Stimulated activated CD8-positive, alpha-beta memory T cell treated with anti-CD3 and anti-CD28 coated beads, Interleukin-2, amount 100 ng/mL, for 48 hours (primary cell): ENCODE measurements around the gene CWC15.
"Not testable (repeated sequence)": the region's sequence is repeated elsewhere in the genome, so short reads cannot be mapped to it uniquely, and the experiment has no call there.

Source experiments
- DNase-seq, 2 donors: peaks; one replicate each; pipeline ENCODE4 v3.0.0-alpha.2; 2020; ENCODE audit warnings: low read depth in 2 of 2

The CWC15 gene

GRCh38 chr11:94954753-94955152 lies 18.6 kb downstream of the CWC15 start:
- no peak for DNase-seq

- DNase-seq = no peak
These were observed 25.2 kb downstream of the CWC15 start for GRCh38 chr11:94948070-94948617.

- no peak for DNase-seq
These were observed 26.5 kb downstream of the CWC15 start for GRCh38 chr11:94946812-94947211.

GRCh38 chr11:94941131-94941530 lies 32.2 kb downstream of the CWC15 start:
- no peak for DNase-seq

- no peak for DNase-seq
These were observed 34.0 kb downstream of the CWC15 start for GRCh38 chr11:94939346-94939745.

- no peak for DNase-seq
These were observed 35.0 kb downstream of the CWC15 start for GRCh38 chr11:94938095-94939055.

- DNase-seq = no peak
These were observed 38.5 kb downstream of the CWC15 start for GRCh38 chr11:94934846-94935245.

GRCh38 chr11:94934362-94934761 lies 39.0 kb downstream of the CWC15 start:
- DNase-seq = no peak

- no peak for DNase-seq
These were observed 39.9 kb downstream of the CWC15 start for GRCh38 chr11:94933223-94934130.

GRCh38 chr11:94932503-94932902 lies 40.9 kb downstream of the CWC15 start:
- no peak for DNase-seq

GRCh38 chr11:94932072-94932471 lies 41.3 kb downstream of the CWC15 start:
- DNase-seq = not testable (repeated sequence)

GRCh38 chr11:94928117-94928990 lies 45.0 kb downstream of the CWC15 start:
- DNase-seq = no peak

GRCh38 chr11:94926698-94927237 lies 46.6 kb downstream of the CWC15 start:
- DNase-seq = no peak

GRCh38 chr11:94926271-94926625 lies 47.1 kb downstream of the CWC15 start:
- no peak for DNase-seq

- no peak for DNase-seq
These were observed 47.7 kb downstream of the CWC15 start for GRCh38 chr11:94925422-94926270.

- no peak for DNase-seq
These were observed 48.7 kb downstream of the CWC15 start for GRCh38 chr11:94924612-94925011.

GRCh38 chr11:94924171-94924572 lies 49.2 kb downstream of the CWC15 start:
- DNase-seq = no peak

GRCh38 chr11:94923004-94923334 lies 50.4 kb downstream of the CWC15 start:
- no peak for DNase-seq

- no peak for DNase-seq
These were observed 50.9 kb downstream of the CWC15 start for GRCh38 chr11:94922321-94923003.

GRCh38 chr11:94920311-94920710 lies 53.0 kb downstream of the CWC15 start:
- no peak for DNase-seq
